Measurements from ENCODE around the gene GABRA5. TPM values are rescaled to one million over a fixed set of nuclear protein-coding genes. Genes with fewer than 3 reads are reported as not detected.

GABRA5 gene
- total and polyA plus RNA-seq, 2 of the 8 experiments (the other 6 are each of a cell fraction or from before 2014, with no cell fraction given) = 15.0 to 29.6 TPM

DNA sequence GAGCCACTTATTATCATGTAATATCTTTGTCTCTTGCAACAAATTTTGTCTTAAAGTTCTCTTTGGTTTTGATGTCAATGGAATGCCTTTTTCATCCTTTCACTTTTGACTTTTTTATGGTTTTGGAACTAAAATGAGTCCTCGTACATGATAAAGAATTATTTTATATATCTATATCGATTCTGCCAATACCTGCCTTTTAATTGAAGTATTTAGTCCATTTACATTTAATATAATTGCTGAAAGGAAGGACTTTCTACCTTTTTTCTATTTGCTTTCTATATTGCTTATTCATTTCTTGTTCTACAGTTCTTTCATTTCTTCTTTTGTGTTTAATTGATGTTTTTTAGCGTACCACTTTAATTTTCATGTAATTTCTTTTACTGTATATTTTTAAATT lies 32.8 kb downstream of the GABRA5 start:
- no peak overlapping the region for H3K27ac ChIP-seq (ENCODE audit: low read depth, low read length)
- H2BK120ac ChIP-seq (replicated peaks; ENCODE audit: low read depth, low read length) = no peak overlapping the region
- no peaks in the 10 kb centered on the region for H3K36me3 ChIP-seq (ENCODE audit: control insufficient read depth in 2 of 4, insufficient read depth in 4 of 4, low read length in 3 of 4)
- no peak overlapping the region for H2BK12ac ChIP-seq (ENCODE audit: low read depth, low read length)
- H3K4me2 ChIP-seq (ENCODE audit: insufficient read depth in 1 of 2, low read depth in 2 of 2, low read length in 2 of 2) = no peak overlapping the region
- no peak overlapping the region for H3K4me3 ChIP-seq (ENCODE audit: extremely low read depth in 1 of 4, insufficient read depth in 2 of 4, low read depth in 3 of 4, low read length in 4 of 4)
- ChIA-PET CTCF (ENCODE audit: partially characterized antibody) (no interaction called here), POLR2A (ENCODE audit: partially characterized antibody) (no interaction called here)
- H3K4me1 ChIP-seq (replicated peaks in 1 of 4; ENCODE audit: control insufficient read depth in 3 of 4, insufficient read depth in 4 of 4, low read length in 3 of 4) = no peaks in the 10 kb centered on the region
- DNase-seq (ENCODE audit: low read depth in 1 of 2, low spot score in 2 of 2) (no peak), FAIRE-seq (no peak)
- H4K20me1 ChIP-seq (replicated peaks in 1 of 2; ENCODE audit: control insufficient read depth in 1 of 2, insufficient read depth in 2 of 2, low read length in 2 of 2) = no peaks in the 10 kb centered on the region
- H3K79me2 ChIP-seq (ENCODE audit: control insufficient read depth in 1 of 2, insufficient read depth in 2 of 2, low read length in 2 of 2) = no peaks in the 10 kb centered on the region
- H2AFZ ChIP-seq (ENCODE audit: low read length) = no peak overlapping the region
- no peak overlapping the region for H4K91ac ChIP-seq (replicated peaks; ENCODE audit: insufficient read length, low read length)
- no peak overlapping the region for H4K8ac ChIP-seq (ENCODE audit: extremely low read depth, insufficient read depth, low read length)
- no peak overlapping the region for H2BK20ac ChIP-seq (ENCODE audit: low read length)
- H3K9me3 ChIP-seq (ENCODE audit: insufficient read depth in 2 of 2, low read depth in 1 of 2, low read length in 1 of 2) = 0 out of 4 replicates have a peak, but pooled peaks cover 0 to 3% of the 10 kb centered on the region in 2 experiments
- H3K9ac ChIP-seq (replicated peaks in 1 of 4; ENCODE audit: extremely low read depth in 1 of 4, low read depth in 3 of 4, low read length in 3 of 4) = no peak overlapping the region
- no peak overlapping the region for H2BK5ac ChIP-seq (ENCODE audit: low read depth, low read length)
- no peak overlapping the region for H3K14ac ChIP-seq (ENCODE audit: insufficient read length)
- no peaks in the 10 kb centered on the region for H3K23me2 ChIP-seq (ENCODE audit: low read depth, low read length)
- H3K27me3 ChIP-seq (replicated peaks in 1 of 4; ENCODE audit: control insufficient read depth in 3 of 4, extremely low read depth in 1 of 4, insufficient read depth in 3 of 4, low read length in 3 of 4) = no peaks in the 10 kb centered on the region
- no peaks in the 10 kb centered on the region for H3K79me1 ChIP-seq (ENCODE audit: low read depth, low read length)
- no peak overlapping the region for H2AK5ac ChIP-seq (ENCODE audit: low read depth, low read length)
- no peak for TF ChIP-seq HDAC6 (IDR thresholded peaks at IDR 0.05; ENCODE audit: low read depth, low read length)
- no peak for TF ChIP-seq PHF8 (conservative IDR thresholded peaks at IDR 0.05; ENCODE audit: low read depth, low read length)
- H3K18ac ChIP-seq (ENCODE audit: extremely low read depth, low read length) = no peak overlapping the region
- 90% methylated on average over 3 of the region's 3 CpGs; no CpG with 5 or more reads in 1 of the 2 experiments for WGBS, 2 experiments (ENCODE audit: extremely low coverage in 1 of 2, insufficient coverage in 1 of 2, insufficient read length in 1 of 2, insufficient replicate concordance in 2 of 2, low coverage in 1 of 2, low lambda C conversion rate in 2 of 2, missing lambda C conversion rate in 1 of 2)
- no peak overlapping the region for H3K4ac ChIP-seq (replicated peaks; ENCODE audit: insufficient read length, low read depth, low read length)
- H4K5ac ChIP-seq (ENCODE audit: insufficient read length, low read depth, low read length) = no peak overlapping the region
- H2BK15ac ChIP-seq (ENCODE audit: low read length) = no peak overlapping the region
- no peak overlapping the region for H3K56ac ChIP-seq (replicated peaks; ENCODE audit: insufficient read length, low read depth, low read length)
- no peak overlapping the region for H3K23ac ChIP-seq (ENCODE audit: insufficient read length)

Data from H1 (cell line).